Brain microvascular endothelial cell (primary cell): ENCODE data around the gene MOB3A.
"Not testable (repeated sequence)": the region's sequence is repeated elsewhere in the genome, so short reads cannot be mapped to it uniquely, and the experiment has no call there.

Experiments
- DNase-seq: peaks from one replicate; pipeline ENCODE4 v3.0.0-alpha.2; 2020
- H3K27ac ChIP-seq: fragments of 250-450 bp; sonication (Bioruptor Pico); 2 replicates; pipeline ENCODE4 v1.5.1; 2020; ENCODE audit warnings: mild to moderate bottlenecking, moderate library complexity
- H3K27me3 ChIP-seq: fragments of 250-450 bp; sonication (Bioruptor Pico); replicated peaks from 2 replicates; pipeline ENCODE4 v1.5.1; 2020; ENCODE audit warnings: mild to moderate bottlenecking
- H3K36me3 ChIP-seq: fragments of 250-450 bp; sonication (Bioruptor Pico); replicated peaks from 2 replicates; pipeline ENCODE4 v1.5.1; 2020; ENCODE audit warnings: mild to moderate bottlenecking
- H3K4me3 ChIP-seq: 2 replicates; pipeline ENCODE4 v1.5.1; 2011; ENCODE audit warnings: low read depth, mild to moderate bottlenecking, control low read depth, low read length, moderate library complexity
- in situ Hi-C: cut with HindIII; loops from 2 replicates; pipeline ENCODE4 v1.10.0; 2017; ENCODE audit warnings: low sequenced_read_pairs, low pct_ligation_motif_present
- TF ChIP-seq, protein P1 (sequence below): IDR thresholded peaks from 2 replicates; pipeline ENCODE4 v1.5.1; 2011; ENCODE audit warnings: low read depth, mild to moderate bottlenecking, moderate library complexity, low read length, control low read depth, inconsistent platforms; ENCODE audit errors: missing control alignments

MOB3A gene

DNA sequence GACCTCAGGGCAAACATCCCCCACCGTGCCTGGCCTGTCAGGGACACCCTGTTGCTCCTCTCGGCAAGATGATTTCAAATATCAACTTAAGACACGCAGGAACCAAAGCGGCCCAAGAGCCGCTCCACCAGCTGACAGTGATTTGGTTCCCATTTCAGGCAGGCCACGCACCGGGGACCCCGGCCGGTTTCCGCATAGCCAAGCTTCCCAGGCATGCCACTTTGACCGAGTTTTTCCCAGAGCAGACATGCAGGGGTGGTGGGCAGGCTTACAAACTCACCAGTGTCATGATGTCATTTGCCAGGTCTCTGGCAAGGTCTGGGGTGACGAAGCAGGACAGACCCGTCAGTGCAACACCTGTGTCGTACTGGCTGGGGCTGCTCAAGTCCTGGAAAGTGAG, 36.1 kb upstream of the MOB3A start:
- TF ChIP-seq, protein P1, sequence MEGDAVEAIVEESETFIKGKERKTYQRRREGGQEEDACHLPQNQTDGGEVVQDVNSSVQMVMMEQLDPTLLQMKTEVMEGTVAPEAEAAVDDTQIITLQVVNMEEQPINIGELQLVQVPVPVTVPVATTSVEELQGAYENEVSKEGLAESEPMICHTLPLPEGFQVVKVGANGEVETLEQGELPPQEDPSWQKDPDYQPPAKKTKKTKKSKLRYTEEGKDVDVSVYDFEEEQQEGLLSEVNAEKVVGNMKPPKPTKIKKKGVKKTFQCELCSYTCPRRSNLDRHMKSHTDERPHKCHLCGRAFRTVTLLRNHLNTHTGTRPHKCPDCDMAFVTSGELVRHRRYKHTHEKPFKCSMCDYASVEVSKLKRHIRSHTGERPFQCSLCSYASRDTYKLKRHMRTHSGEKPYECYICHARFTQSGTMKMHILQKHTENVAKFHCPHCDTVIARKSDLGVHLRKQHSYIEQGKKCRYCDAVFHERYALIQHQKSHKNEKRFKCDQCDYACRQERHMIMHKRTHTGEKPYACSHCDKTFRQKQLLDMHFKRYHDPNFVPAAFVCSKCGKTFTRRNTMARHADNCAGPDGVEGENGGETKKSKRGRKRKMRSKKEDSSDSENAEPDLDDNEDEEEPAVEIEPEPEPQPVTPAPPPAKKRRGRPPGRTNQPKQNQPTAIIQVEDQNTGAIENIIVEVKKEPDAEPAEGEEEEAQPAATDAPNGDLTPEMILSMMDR: no peak
- Histone ChIP-seq H3K4me3 (no peak overlapping the region), H3K36me3 (peaks cover 56% of the 10 kb centered on the region), H3K27ac (no peak overlapping the region), H3K27me3 (no peaks in the 10 kb centered on the region)
- in situ Hi-C loops: no loop called here
- DNase-seq: no peak

DNA sequence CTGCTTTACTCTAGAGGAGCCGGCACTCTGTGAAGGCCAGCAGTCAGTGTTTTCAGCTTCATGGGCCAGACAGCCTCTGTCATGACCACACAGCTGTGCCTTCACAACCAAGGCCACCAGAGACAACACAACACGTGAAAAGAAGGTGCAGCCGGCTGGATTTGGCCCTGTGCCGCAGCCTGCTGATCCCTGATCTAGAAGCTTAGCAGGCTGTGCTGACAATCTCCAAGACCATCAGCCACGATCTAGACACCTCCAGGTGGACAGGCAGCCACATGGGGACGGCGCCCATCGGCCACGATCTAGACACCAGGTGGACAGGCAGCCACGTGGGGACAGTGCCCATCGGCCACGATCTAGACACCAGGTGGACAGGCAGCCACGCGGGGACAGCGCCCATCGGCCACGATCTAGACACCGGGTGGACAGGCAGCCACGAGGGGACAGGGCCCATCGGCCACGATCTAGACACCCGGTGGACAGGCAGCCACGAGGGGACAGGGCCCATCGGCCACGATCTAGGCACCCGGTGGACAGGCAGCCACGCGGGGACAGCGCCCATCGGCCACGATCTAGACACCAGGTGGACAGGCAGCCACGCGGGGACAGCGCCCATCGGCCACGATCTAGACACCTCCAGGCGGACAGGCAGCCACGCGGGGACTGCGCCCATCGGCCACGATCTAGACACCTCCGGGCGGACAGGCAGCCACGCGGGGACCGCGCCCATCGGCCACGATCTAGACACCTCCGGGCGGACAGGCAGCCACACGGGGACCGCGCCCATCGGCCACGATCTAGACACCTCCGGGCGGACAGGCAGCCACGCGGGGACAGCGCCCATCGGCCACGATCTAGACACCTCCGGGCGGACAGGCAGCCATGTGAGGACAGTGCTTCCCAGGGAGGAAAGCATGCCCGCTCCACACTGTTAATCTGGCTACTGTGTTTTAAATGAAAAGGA, 35.2 kb upstream of the MOB3A start:
- H3K36me3 ChIP-seq: peaks cover 55% of the 10 kb centered on the region
- DNase-seq, in situ Hi-C loops, H3K27ac ChIP-seq, H3K27me3 ChIP-seq, H3K4me3 ChIP-seq: not testable (repeated sequence)

DNA sequence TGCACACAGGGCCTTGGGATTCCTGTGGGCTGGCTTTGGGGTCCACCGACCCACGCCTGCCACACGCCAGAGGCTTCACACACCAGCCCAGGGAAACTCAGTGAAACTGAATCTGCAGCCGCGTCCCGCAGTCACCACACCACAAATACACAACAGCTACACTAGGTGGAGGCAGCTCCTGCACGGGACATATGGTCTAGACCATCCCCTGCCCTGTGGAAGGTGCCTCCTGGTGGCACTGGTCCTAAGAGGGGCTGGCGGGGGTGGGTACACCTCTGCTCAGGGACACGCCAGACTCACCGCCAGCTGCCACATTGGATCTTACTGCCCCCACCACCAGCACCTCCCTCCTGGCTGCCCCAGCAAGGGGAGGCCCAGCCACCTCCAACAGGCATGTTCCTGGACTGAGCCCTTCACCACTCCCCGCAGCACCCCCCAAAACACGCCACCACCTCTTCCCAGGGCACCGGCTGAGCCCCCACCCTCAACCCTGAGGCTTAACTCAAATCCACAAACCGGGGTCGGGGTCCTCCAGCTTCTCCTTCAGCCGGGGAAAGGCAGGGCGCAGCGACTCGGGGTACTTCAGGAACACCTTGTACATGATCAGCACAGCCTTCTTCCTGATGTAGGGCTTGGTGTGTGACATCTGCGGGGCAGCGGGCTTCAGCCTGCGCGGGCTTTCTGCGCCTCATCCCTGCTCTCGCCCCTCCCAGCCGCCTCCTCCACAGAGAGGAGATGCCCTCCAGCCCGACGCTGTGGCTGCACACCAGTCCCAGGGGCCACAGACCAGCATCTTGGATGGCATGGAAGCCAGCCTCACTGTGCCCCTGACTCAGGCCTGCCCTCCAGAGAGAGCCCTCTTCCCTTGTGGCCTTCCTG, 34.0 kb upstream of the MOB3A start:
- Histone ChIP-seq H3K27ac (no peak overlapping the region), H3K27me3 (no peaks in the 10 kb centered on the region), H3K4me3 (no peak overlapping the region), H3K36me3 (peaks cover 62% of the 10 kb centered on the region)
- DNase-seq: no peak
- in situ Hi-C loops: no loop called here
- TF ChIP-seq, protein P1: no peak

DNA sequence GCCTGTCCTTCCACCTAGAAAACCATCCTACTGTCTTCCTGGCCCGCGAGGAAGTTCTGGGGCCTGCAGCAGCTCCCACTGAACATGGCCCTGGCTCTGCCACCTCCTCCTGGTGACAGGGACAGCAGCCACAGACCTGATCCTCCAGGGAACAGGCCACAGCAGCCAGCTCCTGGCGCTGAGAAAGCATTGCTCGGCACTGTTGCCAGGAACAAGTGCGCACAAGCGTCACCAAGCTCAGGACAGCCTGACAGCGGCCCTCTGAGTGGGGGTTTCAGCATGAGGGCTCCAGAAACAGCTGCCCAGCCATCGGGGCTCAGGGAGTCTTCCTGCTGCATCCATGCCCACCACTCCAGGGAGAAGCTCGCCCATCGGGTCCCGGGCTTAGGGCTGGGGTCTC, 33.4 kb upstream of the MOB3A start:
- TF ChIP-seq, protein P1: no peak
- Histone ChIP-seq H3K4me3 (no peak overlapping the region), H3K27ac (no peak overlapping the region), H3K27me3 (no peaks in the 10 kb centered on the region), H3K36me3 (peaks cover 67% of the 10 kb centered on the region)
- in situ Hi-C loops: no loop called here
- no peak for DNase-seq

DNA sequence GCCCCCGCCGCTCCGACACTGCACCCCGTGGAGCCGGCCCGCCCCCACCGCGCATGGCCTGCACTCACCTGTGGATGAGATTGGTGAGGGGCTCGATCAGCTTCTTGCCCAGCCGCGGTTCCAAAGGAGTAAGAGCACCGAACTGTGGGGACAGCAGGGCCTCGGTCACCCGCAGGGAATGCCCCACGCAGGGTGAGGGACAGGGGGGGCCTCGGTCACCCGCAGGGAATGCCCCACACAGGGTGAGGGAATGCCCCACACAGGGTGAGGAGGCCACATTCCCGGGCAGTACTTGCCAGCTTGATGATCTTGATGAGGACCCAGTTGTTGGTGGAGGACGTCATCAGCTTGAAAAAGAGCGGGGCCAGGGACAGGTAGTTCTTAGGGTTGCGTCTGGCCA, 32.9 kb upstream of the MOB3A start:
- H3K27ac ChIP-seq: no peak overlapping the region
- H3K36me3 ChIP-seq: peaks cover 72% of the 10 kb centered on the region
- no peak for DNase-seq
- H3K4me3 ChIP-seq: no peak overlapping the region
- in situ Hi-C loops: no loop called here
- H3K27me3 ChIP-seq: no peaks in the 10 kb centered on the region
- TF ChIP-seq, protein P1: no peak

DNA sequence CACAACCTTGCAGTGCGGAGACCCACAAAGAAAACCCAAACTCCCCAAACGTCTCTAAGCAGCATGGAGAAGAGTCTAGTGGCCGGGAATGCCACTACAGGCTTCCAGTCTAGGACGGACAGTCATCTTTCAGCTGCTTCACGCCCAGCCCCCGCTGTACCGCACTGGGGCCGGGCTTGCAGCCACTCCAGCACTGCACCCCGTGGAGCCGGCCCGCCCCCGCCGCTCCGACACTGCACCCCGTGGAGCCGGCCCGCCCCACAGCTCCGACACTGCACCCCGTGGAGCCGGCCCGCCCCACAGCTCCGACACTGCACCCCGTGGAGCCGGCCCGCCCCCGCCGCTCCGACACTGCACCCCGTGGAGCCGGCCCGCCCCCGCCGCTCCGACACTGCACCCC, 32.1 kb upstream of the MOB3A start:
- H3K27me3 ChIP-seq, in situ Hi-C loops, H3K4me3 ChIP-seq, H3K27ac ChIP-seq, DNase-seq: not testable (repeated sequence)
- H3K36me3 ChIP-seq: peaks cover 76% of the 10 kb centered on the region
